ENCODE measurements around the gene STK32C. TPM values are rescaled to one million over a fixed set of nuclear protein-coding genes. Genes with fewer than 3 reads are reported as not detected.

The STK32C gene
- total and polyA plus RNA-seq, 2 donors (not counting 1 experiment from before 2014, with no cell fraction given), result 9.9 to 16.8 TPM

DNA sequence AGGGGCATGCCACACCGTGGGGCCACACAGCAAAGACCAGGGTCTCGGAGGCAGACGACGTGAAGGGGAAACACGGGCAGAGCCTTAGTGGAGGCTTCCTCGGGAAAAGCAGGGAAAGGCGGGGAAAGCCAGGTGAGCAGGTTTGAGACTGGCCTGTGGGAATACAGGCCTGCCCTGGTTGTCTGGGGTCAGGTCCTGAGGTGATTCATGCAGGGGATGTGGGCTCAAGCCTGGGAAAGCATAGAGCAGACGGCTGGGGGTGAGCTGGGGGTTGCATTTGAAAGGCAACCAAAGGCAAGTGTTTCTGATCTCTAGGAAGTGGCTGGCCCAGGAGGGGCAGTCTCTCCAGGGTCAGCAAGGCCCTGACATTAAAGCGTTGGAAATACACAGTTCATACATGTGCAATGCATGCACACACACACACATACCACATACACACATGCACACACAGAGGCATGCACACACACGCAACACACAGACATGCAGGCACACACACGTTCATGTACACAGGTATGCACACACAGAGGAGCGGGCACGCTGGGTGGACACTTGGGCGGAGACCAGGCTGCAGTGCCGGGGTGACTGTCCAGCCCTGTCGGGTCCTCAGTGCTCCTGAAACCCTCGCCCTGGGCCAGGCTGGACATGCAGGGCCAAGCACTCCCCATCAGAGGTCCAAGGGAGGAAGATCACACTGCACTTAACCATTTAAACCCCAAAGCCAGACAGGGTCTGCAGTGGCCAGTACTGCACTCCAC is 69.2 kb downstream of the STK32C start:
- no peaks in the 10 kb centered on the region for H3K79me2 ChIP-seq (ENCODE audit: control insufficient read depth, insufficient read depth, low read length)
- H3K9ac ChIP-seq (ENCODE audit: low read length), result no peak overlapping the region
- no peaks in the 10 kb centered on the region for H3K4me1 ChIP-seq (ENCODE audit: control insufficient read depth in 2 of 2, insufficient read depth in 2 of 2, low read length in 2 of 2)
- H3K4me3 Mint-ChIP-seq, result no peak overlapping the region
- no peaks in the 10 kb centered on the region for H3K4me1 Mint-ChIP-seq
- no peak overlapping the region for H3K27ac Mint-ChIP-seq
- H3K4me2 ChIP-seq (replicated peaks; ENCODE audit: low read depth, low read length, poor library complexity, severe bottlenecking), result no peak overlapping the region
- no peak overlapping the region for H3K4me3 ChIP-seq (ENCODE audit: control extremely low read depth in 1 of 5, extremely low read depth in 1 of 5, insufficient read depth in 1 of 5, low read depth in 2 of 5, low read length in 4 of 5)
- H3K9me3 Mint-ChIP-seq (ENCODE audit: insufficient read depth), result no peaks in the 10 kb centered on the region
- ChIA-PET POLR2A (no interaction called here), CTCF (no interaction called here)
- intact Hi-C loops (cut with micrococcal nuclease), result no loop called here
- H3K36me3 ChIP-seq (replicated peaks in 1 of 2; ENCODE audit: control extremely low read depth in 1 of 2, control insufficient read depth in 1 of 2, extremely low read depth in 1 of 2, insufficient read depth in 2 of 2, low read length in 1 of 2), result no peaks in the 10 kb centered on the region
- ATAC-seq (ENCODE audit: low read depth), result no peak
- TF ChIP-seq, protein P1, sequence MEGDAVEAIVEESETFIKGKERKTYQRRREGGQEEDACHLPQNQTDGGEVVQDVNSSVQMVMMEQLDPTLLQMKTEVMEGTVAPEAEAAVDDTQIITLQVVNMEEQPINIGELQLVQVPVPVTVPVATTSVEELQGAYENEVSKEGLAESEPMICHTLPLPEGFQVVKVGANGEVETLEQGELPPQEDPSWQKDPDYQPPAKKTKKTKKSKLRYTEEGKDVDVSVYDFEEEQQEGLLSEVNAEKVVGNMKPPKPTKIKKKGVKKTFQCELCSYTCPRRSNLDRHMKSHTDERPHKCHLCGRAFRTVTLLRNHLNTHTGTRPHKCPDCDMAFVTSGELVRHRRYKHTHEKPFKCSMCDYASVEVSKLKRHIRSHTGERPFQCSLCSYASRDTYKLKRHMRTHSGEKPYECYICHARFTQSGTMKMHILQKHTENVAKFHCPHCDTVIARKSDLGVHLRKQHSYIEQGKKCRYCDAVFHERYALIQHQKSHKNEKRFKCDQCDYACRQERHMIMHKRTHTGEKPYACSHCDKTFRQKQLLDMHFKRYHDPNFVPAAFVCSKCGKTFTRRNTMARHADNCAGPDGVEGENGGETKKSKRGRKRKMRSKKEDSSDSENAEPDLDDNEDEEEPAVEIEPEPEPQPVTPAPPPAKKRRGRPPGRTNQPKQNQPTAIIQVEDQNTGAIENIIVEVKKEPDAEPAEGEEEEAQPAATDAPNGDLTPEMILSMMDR (IDR thresholded peaks at IDR 0.05), result no peak
- no peak for TF ChIP-seq EZH2 (IDR thresholded peaks at IDR 0.05; ENCODE audit: borderline replicate concordance, insufficient read depth, low read depth, low read length, poor library complexity, severe bottlenecking)
- H3K27me3 Mint-ChIP-seq, result no peaks in the 10 kb centered on the region
- no peak overlapping the region for H3K27ac ChIP-seq (ENCODE audit: low read length in 2 of 2)
- 93% methylated on average over 17 of the region's 17 CpGs for WGBS (ENCODE audit: insufficient coverage)
- no peak for DNase-seq
- no peaks in the 10 kb centered on the region for H4K20me1 ChIP-seq (ENCODE audit: control insufficient read depth, insufficient read depth, low read length, poor library complexity, severe bottlenecking)
- H2AFZ ChIP-seq (ENCODE audit: insufficient read depth, low read depth, low read length, poor library complexity, severe bottlenecking), result no peak overlapping the region
- H3K27me3 ChIP-seq (replicated peaks in 1 of 4; ENCODE audit: control extremely low read depth in 1 of 4, control insufficient read depth in 3 of 4, insufficient read depth in 4 of 4, low read length in 3 of 4), result no peaks in the 10 kb centered on the region
- no peaks in the 10 kb centered on the region for H3K9me3 ChIP-seq (ENCODE audit: control extremely low read depth in 1 of 3, control insufficient read depth in 2 of 3, insufficient read depth in 1 of 3, low read length in 2 of 3)

DNA sequence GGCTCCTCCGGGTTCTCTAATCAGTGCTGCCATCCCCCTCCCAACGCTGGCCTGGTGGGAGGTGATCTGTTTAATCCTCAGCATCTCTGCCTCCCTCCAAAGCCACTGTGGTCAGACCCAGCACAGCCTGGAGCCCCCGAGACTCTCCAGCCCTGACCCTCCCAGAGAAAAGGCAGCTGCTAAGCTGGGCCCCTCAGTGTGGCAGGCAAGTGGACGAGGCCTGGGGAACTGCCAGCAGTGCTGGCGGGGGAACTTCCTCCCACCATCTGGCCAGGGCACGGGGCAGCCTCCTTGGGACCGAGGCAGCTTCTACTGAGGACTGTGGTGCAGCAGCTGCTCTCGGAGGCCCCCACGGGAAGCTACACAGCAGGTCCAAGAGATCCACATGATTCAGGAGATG is 69.9 kb downstream of the STK32C start:
- Mint-ChIP-seq H3K9me3 (ENCODE audit: insufficient read depth) (no peaks in the 10 kb centered on the region), H3K4me1 (peaks cover 3% of the 10 kb centered on the region), H3K4me3 (no peak overlapping the region), H3K27ac (no peak overlapping the region), H3K27me3 (no peaks in the 10 kb centered on the region)
- H3K9me3 ChIP-seq (ENCODE audit: control extremely low read depth in 1 of 3, control insufficient read depth in 2 of 3, insufficient read depth in 1 of 3, low read length in 2 of 3), result no peaks in the 10 kb centered on the region
- no peak overlapping the region for H3K27ac ChIP-seq (ENCODE audit: low read length in 2 of 2)
- H3K4me3 ChIP-seq (ENCODE audit: control extremely low read depth in 1 of 5, extremely low read depth in 1 of 5, insufficient read depth in 1 of 5, low read depth in 2 of 5, low read length in 4 of 5), result no peak overlapping the region
- CTCF ChIA-PET, result no interaction called here
- no peak for ATAC-seq (ENCODE audit: low read depth)
- WGBS (ENCODE audit: insufficient coverage), result 61% methylated on average over 9 of the region's 9 CpGs
- H3K4me2 ChIP-seq (replicated peaks; ENCODE audit: low read depth, low read length, poor library complexity, severe bottlenecking), result no peak overlapping the region
- DNase-seq, result no peak
- no peak overlapping the region for H2AFZ ChIP-seq (ENCODE audit: insufficient read depth, low read depth, low read length, poor library complexity, severe bottlenecking)
- no peaks in the 10 kb centered on the region for H4K20me1 ChIP-seq (ENCODE audit: control insufficient read depth, insufficient read depth, low read length, poor library complexity, severe bottlenecking)
- POLR2A ChIA-PET, result no interaction called here
- peaks cover 0 to 2% of the 10 kb centered on the region in 2 donors for H3K4me1 ChIP-seq (ENCODE audit: control insufficient read depth in 2 of 2, insufficient read depth in 2 of 2, low read length in 2 of 2)
- no peaks in the 10 kb centered on the region for H3K27me3 ChIP-seq (replicated peaks in 1 of 4; ENCODE audit: control extremely low read depth in 1 of 4, control insufficient read depth in 3 of 4, insufficient read depth in 4 of 4, low read length in 3 of 4)
- no peaks in the 10 kb centered on the region for H3K36me3 ChIP-seq (replicated peaks in 1 of 2; ENCODE audit: control extremely low read depth in 1 of 2, control insufficient read depth in 1 of 2, extremely low read depth in 1 of 2, insufficient read depth in 2 of 2, low read length in 1 of 2)
- no peak overlapping the region for H3K9ac ChIP-seq (ENCODE audit: low read length)
- TF ChIP-seq, protein P1 (IDR thresholded peaks at IDR 0.05), result no peak
- TF ChIP-seq EZH2 (IDR thresholded peaks at IDR 0.05; ENCODE audit: borderline replicate concordance, insufficient read depth, low read depth, low read length, poor library complexity, severe bottlenecking), result no peak
- no peaks in the 10 kb centered on the region for H3K79me2 ChIP-seq (ENCODE audit: control insufficient read depth, insufficient read depth, low read length)
- intact Hi-C loops (cut with micrococcal nuclease), result no loop called here

All from B cell (primary cell).